Sigmoid colon (tissue), 7 donors: ENCODE measurements around the gene CLVS2. TPM values are rescaled to one million over a fixed set of nuclear protein-coding genes. Genes with fewer than 3 reads are reported as not detected.

ENCODE experiments used
- DNase-seq: peaks from one replicate; pipeline ENCODE4 v3.0.0-alpha.2; 2019
- H3K27ac ChIP-seq, 4 donors: fragments of 200-600 bp; sonication (generic); one replicate each; pipeline ENCODE4 v1.5.1; 2016 to 2019; ENCODE audit warnings: mild to moderate bottlenecking in 1 of 4
- H3K27me3 ChIP-seq, 3 donors: fragments of 200-600 bp; sonication (generic); one replicate each; pipeline ENCODE4 v1.5.1; 2019; ENCODE audit warnings: mild to moderate bottlenecking in 1 of 3
- H3K36me3 ChIP-seq, 4 donors: fragments of 200-600 bp; sonication (generic); one replicate each; pipeline ENCODE4 v1.5.1; 2016 to 2019
- H3K4me1 ChIP-seq, 4 donors: fragments of 200-600 bp; sonication (generic); one replicate each; pipeline ENCODE4 v1.5.1; 2017 to 2019
- H3K4me3 ChIP-seq, 4 donors: fragments of 200-600 bp; sonication (generic); one replicate each; pipeline ENCODE4 v1.5.1; 2017 to 2019; ENCODE audit warnings: mild to moderate bottlenecking in 2 of 4, moderate library complexity in 1 of 4
- H3K9me3 ChIP-seq, 4 donors: fragments of 200-600 bp in 3 of 4; sonication (generic) in 3 of 4; one replicate each; pipeline versions ENCODE4 v1.5.1 to v1.6.1; 2013 to 2019
- CTCF ChIP-seq, 4 experiments: fragments of 450-650 bp in 3 of 4; fragments of 200-600 bp in 1 of 4; IDR thresholded peaks; one replicate each; pipeline ENCODE4 v1.5.1; 2016 to 2019; ENCODE audit warnings: antibody characterized with exemption in 4 of 4, mild to moderate bottlenecking in 3 of 4, moderate library complexity in 2 of 4
- EP300 ChIP-seq, 4 donors: sonication (generic); formaldehyde crosslinking; IDR thresholded peaks; one replicate each; pipeline ENCODE4 v1.6.1; 2017; ENCODE audit warnings: antibody characterized with exemption in 4 of 4
- POLR2A ChIP-seq, 2 donors: fragments of 450-650 bp; IDR thresholded peaks; one replicate each; pipeline ENCODE4 v1.6.1; 2016; ENCODE audit warnings: antibody characterized with exemption in 2 of 2, mild to moderate bottlenecking in 2 of 2, moderate library complexity in 2 of 2
- POLR2AphosphoS5 ChIP-seq, 4 donors: sonication (generic); formaldehyde crosslinking; IDR thresholded peaks; one replicate each; pipeline ENCODE4 v1.6.1; 2017; ENCODE audit warnings: antibody characterized with exemption in 4 of 4
- WGBS, 2 donors: extraction: QIAGEN DNeasy Blood & Tissue Kit; methylation state at CpG; one replicate each; pipeline ENCODE4 v1.1.7; 2013; 5-methylcytosine and 5-hydroxymethylcytosine counted together
- intact Hi-C: fragments of 100-400 bp; cut with DNase I; formaldehyde crosslinking; loops from one replicate; pipeline ENCODE4 v1.15.1; 2023
- polyA plus RNA-seq, 3 donors: library from polyadenylated mRNA; stranded (reverse); fragments of 200-250 nt; gene quantifications; one replicate each; pipeline ENCODE4 v1.2.3, GENCODE V29; 2013
- total RNA-seq, 4 donors: library from RNA; depleted of rRNA; stranded (reverse); fragments of >200 nt; gene quantifications; one replicate each; pipeline ENCODE4 v1.1.0, GENCODE V29; 2016
- donor health status: healthy with polysubstance abuse.
- donor health status: Bipolar disorder and iron deficiency.
- donor health status: healthy.

CLVS2 gene
- total and polyA plus RNA-seq, 7 donors = 0.20 to 7.5 (median 1.8) TPM; not detected in 2

GRCh38 chr6:122962000-122962624 is 33.9 kb upstream of the CLVS2 start:
- Histone ChIP-seq H3K4me3 (no peak overlapping the region), H3K4me1 (no peaks in the 10 kb centered on the region), H3K27me3 (no peaks in the 10 kb centered on the region), H3K9me3 (peaks cover 0 to 9% (median 1%) of the 10 kb centered on the region in 4 donors), H3K36me3 (no peaks in the 10 kb centered on the region), H3K27ac (no peak overlapping the region)
- TF ChIP-seq EP300 (IDR thresholded peaks at IDR 0.05) (no peak), POLR2A (IDR thresholded peaks at IDR 0.05) (no peak), CTCF (IDR thresholded peaks at IDR 0.05) (no peak), POLR2AphosphoS5 (IDR thresholded peaks at IDR 0.05) (no peak)
- intact Hi-C loops = loop anchor here (10.0 kb wide), 1 partner anchor 353 kb away; no protein-coding TSS in a partner anchor
- DNase-seq = no peak

GRCh38 chr6:122969999-122970533 is 26.0 kb upstream of the CLVS2 start:
- Histone ChIP-seq H3K4me1 (no peaks in the 10 kb centered on the region), H3K27me3 (no peaks in the 10 kb centered on the region), H3K9me3 (no peaks in the 10 kb centered on the region), H3K4me3 (no peak overlapping the region), H3K36me3 (no peaks in the 10 kb centered on the region), H3K27ac (no peak overlapping the region)
- intact Hi-C loops = loop anchor here (10.0 kb wide), 1 partner anchor 345 kb away; no protein-coding TSS in a partner anchor
- TF ChIP-seq EP300 (IDR thresholded peaks at IDR 0.05) (no peak), POLR2AphosphoS5 (IDR thresholded peaks at IDR 0.05) (no peak), CTCF (IDR thresholded peaks at IDR 0.05) (no peak), POLR2A (IDR thresholded peaks at IDR 0.05) (no peak)
- 47 to 68% methylated on average over 1 of the region's 1 CpG for WGBS, 2 donors
- no peak for DNase-seq

GRCh38 chr6:122977180-122977579 is 18.9 kb upstream of the CLVS2 start:
- Histone ChIP-seq H3K27me3 (no peaks in the 10 kb centered on the region), H3K9me3 (no peaks in the 10 kb centered on the region), H3K36me3 (no peaks in the 10 kb centered on the region), H3K4me3 (no peak overlapping the region), H3K27ac (no peak overlapping the region), H3K4me1 (no peaks in the 10 kb centered on the region)
- TF ChIP-seq EP300 (IDR thresholded peaks at IDR 0.05) (no peak), POLR2A (IDR thresholded peaks at IDR 0.05) (no peak), POLR2AphosphoS5 (IDR thresholded peaks at IDR 0.05) (no peak), CTCF (IDR thresholded peaks at IDR 0.05) (no peak)
- intact Hi-C loops = no loop called here
- no peak for DNase-seq
- WGBS, 2 donors = 75 to 77% methylated on average over 4 of the region's 4 CpGs

GRCh38 chr6:122984393-122984792 is 11.6 kb upstream of the CLVS2 start:
- H3K36me3 ChIP-seq = no peaks in the 10 kb centered on the region
- no peak overlapping the region for H3K27ac ChIP-seq
- no peaks in the 10 kb centered on the region for H3K4me1 ChIP-seq
- no peak overlapping the region for H3K4me3 ChIP-seq
- peaks cover 0 to 2% (median 0%) of the 10 kb centered on the region in 4 donors for H3K9me3 ChIP-seq
- no peak for TF ChIP-seq CTCF (IDR thresholded peaks at IDR 0.05)
- no peak for TF ChIP-seq EP300 (IDR thresholded peaks at IDR 0.05)
- TF ChIP-seq POLR2A (IDR thresholded peaks at IDR 0.05) = no peak
- no peak for TF ChIP-seq POLR2AphosphoS5 (IDR thresholded peaks at IDR 0.05)
- no peaks in the 10 kb centered on the region for H3K27me3 ChIP-seq
- DNase-seq = no peak
- 31 to 79% methylated on average over 2 of the region's 2 CpGs for WGBS, 2 donors
- intact Hi-C loops = no loop called here
